K562 (cell line): ENCODE data around the gene IL27RA. TPM values are rescaled to one million over a fixed set of nuclear protein-coding genes. Genes with fewer than 3 reads are reported as not detected.

Source experiments
- ARID3A ChIP-seq: IDR thresholded peaks from 2 replicates; pipeline ENCODE4 v1.6.1; 2012; ENCODE audit warnings: low read depth, low read length, improper control_type of control experiment, borderline replicate concordance
- ARID4B ChIP-seq: sonication (generic); formaldehyde crosslinking; IDR thresholded peaks from 2 replicates; pipeline ENCODE4 v1.8.0; 2022; ENCODE audit warnings: mild to moderate bottlenecking, missing genetic modification reagents
- BCLAF1 ChIP-seq, 2 experiments: fragments of 450-650 bp in 1 of 2; IDR thresholded peaks; 2 replicates each; pipeline ENCODE4 v1.6.1; 2011 to 2017; ENCODE audit warnings: low read depth in 2 of 2, antibody characterized with exemption in 1 of 2, borderline replicate concordance in 1 of 2, low read length in 1 of 2, mild to moderate bottlenecking in 1 of 2, mixed read lengths in 1 of 2; ENCODE audit not compliant: control insufficient read depth in 1 of 2
- DPF2 ChIP-seq: fragments of 450-650 bp; IDR thresholded peaks from 2 replicates; pipeline ENCODE4 v1.6.1; 2016
- ETV5 ChIP-seq: sonication (generic); formaldehyde crosslinking; IDR thresholded peaks from 2 replicates; pipeline ENCODE4 v1.4.0; 2020; ENCODE audit warnings: low read depth, mild to moderate bottlenecking, missing genetic modification reagents
- HCFC1 ChIP-seq: IDR thresholded peaks from 2 replicates; pipeline ENCODE4 v1.6.1; 2012; ENCODE audit warnings: low read depth, low read length, improper control_type of control experiment
- JUN ChIP-seq, 2 experiments: sonication (generic) in 1 of 2; formaldehyde crosslinking in 1 of 2; IDR thresholded peaks; 2 replicates each; pipeline versions ENCODE4 v1.6.1 to v1.8.0; 2012 to 2022; ENCODE audit warnings: borderline replicate concordance in 2 of 2, mild to moderate bottlenecking in 2 of 2, improper control_type of control experiment in 1 of 2, low read depth in 1 of 2, low read length in 1 of 2, missing genetic modification reagents in 1 of 2
- NR2C1 ChIP-seq, 2 experiments: fragments of 450-650 bp; IDR thresholded peaks; 2 replicates each; pipeline ENCODE4 v1.6.1; 2017; ENCODE audit warnings: mild to moderate bottlenecking in 2 of 2, antibody characterized with exemption in 1 of 2, inconsistent platforms in 1 of 2, missing compliant biosample characterization in 1 of 2, missing genetic modification characterization in 1 of 2
- TCF15 ChIP-seq: fragments of 250-450 bp; sonication (Bioruptor Pico); IDR thresholded peaks from 2 replicates; pipeline ENCODE4 v1.8.0; 2022; ENCODE audit warnings: moderate library complexity, mild to moderate bottlenecking, inconsistent platforms
- ZBTB1 ChIP-seq: sonication (generic); formaldehyde crosslinking; IDR thresholded peaks from 2 replicates; pipeline ENCODE4 v1.8.1; 2023; ENCODE audit warnings: missing genetic modification reagents, low read depth, mild to moderate bottlenecking, borderline replicate concordance
- ZKSCAN8 ChIP-seq: fragments of 200-800 bp; sonication (Bioruptor generic); IDR thresholded peaks from 2 replicates; pipeline ENCODE4 v1.6.1; 2016; ENCODE audit warnings: missing genetic modification characterization, missing compliant biosample characterization
- ZNF316 ChIP-seq: fragments of 450-650 bp; IDR thresholded peaks from 2 replicates; pipeline ENCODE4 v1.6.1; 2016
- ZNF778 ChIP-seq: fragments of 450-650 bp; formaldehyde crosslinking; IDR thresholded peaks from 2 replicates; pipeline ENCODE4 v1.4.0; 2020; ENCODE audit warnings: mild to moderate bottlenecking, moderate library complexity
- ZNF780A ChIP-seq: fragments of 250-450 bp; sonication (Bioruptor Pico); IDR thresholded peaks from 2 replicates; pipeline ENCODE4 v1.5.0; 2021; ENCODE audit warnings: mild to moderate bottlenecking
- polyA plus RNA-seq, 8 experiments: library from polyadenylated mRNA; depleted of rRNA in 4 of 8; stranded (reverse) in 5 of 8; unstranded in 3 of 8; fragments of >200 nt; fragmentation: Nextera tagmentation in 2 of 8; fragmentation: Illumina TruSeq in 1 of 8; extraction: Ambion mirVana in 2 of 8; extraction: Trizol in 1 of 8; gene quantifications; 2 replicates each; pipeline versions ENCODE4 v1.2.1 to v1.2.3, GENCODE V29; 2011 to 2014; ENCODE audit warnings: inconsistent platforms in 1 of 8, missing spikeins in 1 of 8
- total RNA-seq, 7 experiments: library from RNA; depleted of rRNA in 6 of 7; stranded (reverse); fragments of >200 nt in 6 of 7; fragmentation: Illumina TruSeq in 2 of 7; extraction: Trizol in 2 of 7; gene quantifications; 2 replicates each; pipeline versions ENCODE4 v1.2.1 to v1.2.3, GENCODE V29; 2011 to 2021; ENCODE audit warnings: low replicate concordance in 1 of 7

The IL27RA gene
- total and polyA plus RNA-seq, 9 of the 15 experiments (the other 6 are each of a cell fraction or from before 2014, with no cell fraction given): 1.9 to 15.9 (median 12.0) TPM

GRCh38 chr19:14073261-14073924 is 41.8 kb downstream of the IL27RA start (continued):
- TF ChIP-seq ARID4B (CRISPR knock-in tag) (peak; percentile 35; the same call in 1 of the 2 replicates), TCF15 (CRISPR knock-in tag) (no peak), NR2C1 (IDR thresholded peaks at IDR 0.05) (no peak), NR2C1 (tag; IDR thresholded peaks at IDR 0.05) (no peak), ARID3A (no peak), ETV5 (CRISPR knock-in tag) (no peak), HCFC1 (no peak), ZKSCAN8 (CRISPR knock-in tag) (no peak), ZBTB1 (CRISPR knock-in tag) (peak; percentile 75; the same call in 1 of the 2 replicates), ZNF316 (no peak), ZNF778 (CRISPR knock-in tag) (no peak), BCLAF1 (IDR thresholded peaks at IDR 0.05; ENCODE audit: borderline replicate concordance in 1 of 2, control insufficient read depth in 1 of 2, low read depth in 2 of 2, low read length in 1 of 2) (0 out of 4 replicates have a peak, but pooled peaks of 1 of the 2 experiments have one; percentile 66), DPF2 (no peak), JUN (IDR thresholded peaks at IDR 0.05; ENCODE audit: borderline replicate concordance, low read depth, low read length) (0 out of 2 replicates have a peak, but pooled peaks have one; percentile 1), JUN (CRISPR knock-in tag; IDR thresholded peaks at IDR 0.05; ENCODE audit: borderline replicate concordance) (no peak), ZNF780A (CRISPR knock-in tag) (no peak)
